Middle frontal gyrus (tissue), 1 donor: ENCODE results near the gene TMEM14C.

ENCODE experiments used
- DNase-seq: peaks from one replicate; pipeline ENCODE4 v3.0.0-alpha.2; 2015; ENCODE audit warnings: low spot score; ENCODE audit errors: extremely low spot score

The TMEM14C gene

GRCh38 chr6:10759884-10760329, 37.0 kb downstream of the TMEM14C start:
- no peak for DNase-seq

- DNase-seq, result no peak
Observed at GRCh38 chr6:10763006-10763405, 40.1 kb downstream of the TMEM14C start.

- DNase-seq, result no peak
Observed at GRCh38 chr6:10769419-10769818, 46.5 kb downstream of the TMEM14C start.

DNA sequence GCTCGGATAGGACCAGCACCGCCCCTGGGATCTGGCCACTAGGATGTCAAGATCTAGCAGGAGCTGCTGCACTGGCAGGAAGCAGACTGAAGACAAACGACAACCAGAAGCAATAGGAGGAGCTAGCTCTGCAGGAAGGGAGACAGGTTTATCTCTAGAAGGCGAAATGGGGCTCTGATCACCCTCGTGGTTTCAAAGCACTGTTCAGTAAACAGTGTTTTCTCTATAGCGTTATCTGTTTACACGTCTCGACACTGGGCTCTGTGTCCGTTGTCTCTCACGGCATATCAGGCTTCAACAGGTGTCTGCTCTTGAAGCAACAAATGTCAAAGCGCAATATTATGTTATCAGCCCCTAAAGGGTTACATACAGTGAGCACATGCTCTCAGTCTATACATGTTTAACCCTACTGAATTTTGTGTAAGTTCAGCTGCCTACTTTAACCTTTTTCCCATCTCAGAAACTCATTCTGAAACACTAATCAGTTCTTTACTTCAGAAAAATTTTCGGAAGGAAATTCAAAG, 48.6 kb downstream of the TMEM14C start:
- DNase-seq, result no peak

- no peak for DNase-seq
Observed at GRCh38 chr6:10778230-10778629, 55.4 kb downstream of the TMEM14C start.

DNA sequence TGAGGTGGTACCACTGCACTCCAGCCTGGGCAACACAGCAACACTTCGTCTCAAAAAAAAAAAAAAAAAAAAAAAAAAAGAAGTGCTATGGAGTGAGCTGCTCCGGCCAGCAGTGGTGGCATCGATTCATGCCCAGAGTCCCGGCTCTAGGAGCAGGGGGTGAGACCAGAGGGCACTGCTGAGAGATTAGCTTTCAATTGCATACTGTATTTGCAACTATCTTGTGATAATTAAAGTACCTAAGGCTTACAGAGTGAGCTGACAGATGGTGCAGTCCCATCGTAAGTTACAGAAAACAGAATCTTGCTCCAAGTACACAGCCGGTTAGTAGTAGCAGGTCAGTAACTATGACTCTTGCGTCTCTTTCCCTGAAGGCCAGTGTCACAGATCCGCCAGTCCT, 56.2 kb downstream of the TMEM14C start:
- no peak for DNase-seq
